ENCODE results near the gene ATXN1.

Gene ATXN1

DNA sequence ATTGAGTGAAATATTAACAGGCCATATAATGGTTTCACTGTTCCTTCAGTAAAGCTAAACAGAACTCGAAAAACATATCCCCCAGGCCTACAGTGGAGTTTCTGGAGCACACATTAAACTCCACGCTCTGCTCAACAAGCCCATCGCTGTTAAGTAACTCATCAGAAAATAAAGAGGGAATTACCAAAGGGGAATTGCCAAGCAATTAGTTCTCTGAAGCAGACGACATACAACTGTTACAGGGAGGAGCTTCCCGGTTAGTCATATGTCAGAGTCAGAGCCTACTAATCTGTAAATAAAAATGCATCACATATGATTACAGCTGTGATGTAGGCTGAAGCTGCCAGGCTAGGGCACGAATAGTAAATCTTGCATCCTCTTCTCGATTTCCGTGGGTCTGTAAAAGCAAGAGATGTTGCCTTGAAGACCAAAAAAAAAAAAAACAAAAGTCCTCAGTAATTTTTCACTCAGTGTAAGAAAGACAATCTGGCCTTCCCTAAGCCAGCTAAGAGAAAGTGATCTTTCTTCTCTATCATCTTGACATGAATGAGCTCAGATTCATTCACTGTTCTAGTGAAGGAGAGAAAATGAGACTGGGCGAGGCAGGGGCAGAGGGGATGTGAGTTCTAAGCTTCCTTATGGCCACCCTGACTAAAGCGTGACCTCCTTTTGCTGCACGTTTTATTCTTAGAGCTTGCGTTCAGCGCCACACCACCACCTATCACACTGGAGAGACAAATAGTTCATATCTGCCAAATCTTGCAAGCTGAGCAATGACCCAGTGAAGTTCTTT, 13.8 kb downstream of the ATXN1 start:
- in situ Hi-C loops (cut with MboI; ENCODE audit: low sequenced_read_pairs): no loop called here

DNA sequence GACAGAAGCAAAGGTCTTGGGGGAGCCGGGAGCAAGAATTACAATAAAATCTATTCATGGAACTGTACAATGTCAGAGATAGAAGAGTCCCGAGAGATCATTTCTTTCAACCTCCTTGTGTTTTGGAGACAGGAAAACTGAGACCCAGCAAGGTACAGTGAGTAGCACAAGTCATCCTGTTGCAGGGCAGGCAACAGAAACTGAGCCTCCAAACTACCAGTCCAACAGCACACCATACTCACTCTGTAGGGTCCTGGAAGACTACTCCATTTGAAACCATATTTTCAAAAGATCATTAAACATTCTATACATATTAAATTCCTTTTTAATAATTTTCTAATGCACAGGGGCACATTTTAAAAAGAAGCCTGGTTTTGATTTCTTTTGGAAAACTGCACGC, 14.4 kb downstream of the ATXN1 start:
- in situ Hi-C loops (cut with MboI; ENCODE audit: low sequenced_read_pairs): no loop called here

DNA sequence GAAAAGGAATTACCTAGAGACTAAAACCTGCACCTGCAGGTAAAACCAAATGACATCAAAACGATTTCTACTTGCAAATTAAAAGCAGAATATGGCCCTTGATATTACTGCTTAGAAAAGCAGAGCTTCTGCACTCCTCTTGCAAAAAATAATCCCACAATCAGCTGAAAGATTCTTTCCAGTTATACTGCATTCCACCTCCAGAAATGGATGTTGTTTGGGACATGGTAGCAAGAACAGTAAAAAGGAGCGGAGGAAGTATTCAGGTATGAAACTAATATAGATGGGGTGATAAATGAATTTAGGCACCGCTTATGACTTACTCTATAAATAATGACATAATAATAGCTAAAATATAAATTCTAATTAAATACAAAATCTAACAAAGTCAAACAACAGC, 14.9 kb downstream of the ATXN1 start:
- in situ Hi-C loops (cut with MboI; ENCODE audit: low sequenced_read_pairs): no loop called here

DNA sequence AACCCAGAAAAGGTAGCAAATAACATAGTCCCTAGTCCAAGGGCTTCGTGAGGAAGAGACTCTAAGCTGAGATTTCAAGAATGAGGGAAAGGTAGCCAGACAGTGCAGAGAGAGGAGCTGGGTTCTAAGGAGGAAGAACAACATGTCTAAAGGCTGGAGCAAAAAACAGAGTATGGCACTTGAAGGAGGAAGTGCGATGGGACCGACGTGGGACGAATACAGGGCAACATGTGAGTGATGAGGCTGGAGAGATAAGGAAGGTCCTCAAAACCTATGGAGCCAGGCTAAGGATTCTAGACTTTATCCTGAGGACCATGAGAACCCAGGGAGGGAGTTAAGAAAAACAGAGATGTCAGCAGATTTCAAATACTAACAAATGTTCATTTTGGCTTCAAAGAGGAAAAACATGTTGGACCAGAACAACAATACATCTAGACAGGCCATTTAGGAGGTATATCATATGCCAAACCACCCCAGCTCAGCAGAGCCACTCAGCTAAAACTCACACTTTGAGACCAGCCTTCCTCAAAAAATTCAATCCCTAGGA, 17.5 kb downstream of the ATXN1 start:
- in situ Hi-C loops (cut with MboI; ENCODE audit: low sequenced_read_pairs): no loop called here

DNA sequence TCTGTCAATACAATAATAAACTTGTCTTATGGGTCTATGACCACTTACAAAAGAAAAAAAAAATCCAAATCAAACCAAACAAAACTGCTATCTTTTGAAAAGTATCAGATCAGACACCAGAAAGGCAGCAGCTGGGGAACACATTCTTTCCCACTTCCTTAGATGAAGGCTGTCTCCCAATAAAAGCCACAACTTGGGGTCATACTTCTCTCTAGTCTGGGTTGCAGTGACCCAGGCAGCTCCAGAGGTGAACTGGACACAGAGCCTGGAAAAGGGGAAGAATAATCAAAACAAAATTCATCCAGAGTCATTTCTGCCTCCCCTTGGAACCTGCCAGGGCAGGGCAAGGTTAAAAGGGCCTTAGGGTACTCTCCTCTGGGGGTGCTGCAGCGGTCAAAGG, 19.1 kb downstream of the ATXN1 start:
- in situ Hi-C loops (cut with MboI; ENCODE audit: low sequenced_read_pairs): no loop called here

DNA sequence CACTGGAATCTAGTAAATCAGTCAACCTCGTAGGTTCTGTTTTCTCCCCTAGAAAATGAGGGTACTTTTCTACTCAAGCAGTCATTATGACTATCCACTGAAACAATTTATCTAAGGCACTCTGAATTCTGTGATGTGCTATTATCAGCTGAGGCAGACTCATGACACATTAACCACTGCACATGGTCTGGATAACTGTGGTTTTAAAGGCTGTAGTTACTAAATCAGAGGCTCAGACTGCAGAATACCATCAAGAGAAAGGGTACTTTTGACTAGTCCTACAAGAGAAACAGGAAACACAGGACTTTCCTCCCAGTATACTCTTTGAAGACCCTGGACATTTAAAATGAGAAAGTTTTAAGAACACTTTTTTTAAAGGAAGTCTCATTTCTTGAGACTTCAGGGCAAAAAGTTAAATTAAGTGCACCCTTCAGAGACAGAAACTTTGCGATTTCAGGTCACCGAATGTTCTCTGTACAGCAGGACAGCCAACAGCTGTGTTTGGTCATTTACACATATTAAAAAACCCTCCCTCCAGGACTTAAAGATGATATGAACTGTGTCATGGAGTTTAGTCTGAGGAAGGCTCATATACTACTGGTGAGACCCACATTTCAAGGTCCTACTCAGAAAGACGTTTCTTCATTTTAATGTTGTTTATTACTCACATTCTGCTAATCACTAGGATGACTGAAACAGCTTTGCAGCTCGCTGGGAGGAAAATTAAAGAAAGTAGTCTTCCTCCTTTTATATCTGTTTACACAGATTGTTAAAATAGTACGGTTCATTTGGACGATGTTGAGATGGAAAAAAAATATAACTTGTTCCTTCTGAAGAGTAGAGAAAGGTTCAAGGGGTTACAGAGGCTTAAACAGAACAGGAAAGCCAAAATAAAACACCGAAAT, 19.9 kb downstream of the ATXN1 start:
- in situ Hi-C loops (cut with MboI; ENCODE audit: low sequenced_read_pairs): no loop called here

DNA sequence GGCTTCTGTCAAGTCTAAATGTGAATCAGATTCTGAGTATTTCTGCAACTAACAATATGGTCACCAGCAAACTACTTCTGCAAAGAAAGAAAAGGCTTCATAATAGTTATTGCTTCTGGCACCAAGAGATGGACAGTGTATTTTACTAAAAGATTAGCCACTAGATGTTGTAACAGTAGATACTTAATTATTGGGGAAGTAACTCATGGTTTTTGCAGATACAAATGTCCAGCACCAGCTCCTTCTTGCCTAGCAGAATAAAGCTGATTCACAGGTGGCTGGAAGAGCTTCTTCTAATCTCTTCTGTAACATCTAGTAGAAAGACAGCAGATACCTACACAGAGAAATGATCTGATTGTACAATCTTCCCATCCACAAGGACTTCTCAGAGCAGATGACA, 21.2 kb downstream of the ATXN1 start:
- in situ Hi-C loops (cut with MboI; ENCODE audit: low sequenced_read_pairs): no loop called here

GRCh38 chr6:16739329-16739801, 21.9 kb downstream of the ATXN1 start:
- in situ Hi-C loops (cut with MboI; ENCODE audit: low sequenced_read_pairs): no loop called here

DNA sequence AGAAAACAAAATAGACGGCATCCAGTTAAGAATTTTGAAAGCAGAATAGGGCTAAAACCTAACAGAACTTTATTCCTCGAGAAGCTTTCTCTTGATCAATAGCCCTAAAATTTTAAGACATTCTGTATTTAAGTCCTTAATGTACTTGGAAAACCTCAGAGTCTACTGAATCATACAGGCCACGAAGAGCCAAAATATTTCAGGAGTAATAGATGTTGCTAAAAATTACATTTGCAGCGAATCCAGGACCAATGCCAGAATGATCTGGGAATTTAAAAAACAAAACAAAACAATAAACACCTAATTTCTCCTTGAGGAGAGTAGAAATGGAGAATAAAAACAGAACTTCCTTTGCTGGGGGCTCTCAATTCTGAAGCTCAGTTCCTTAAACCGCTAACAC, 23.3 kb downstream of the ATXN1 start:
- in situ Hi-C loops (cut with MboI; ENCODE audit: low sequenced_read_pairs): no loop called here

DNA sequence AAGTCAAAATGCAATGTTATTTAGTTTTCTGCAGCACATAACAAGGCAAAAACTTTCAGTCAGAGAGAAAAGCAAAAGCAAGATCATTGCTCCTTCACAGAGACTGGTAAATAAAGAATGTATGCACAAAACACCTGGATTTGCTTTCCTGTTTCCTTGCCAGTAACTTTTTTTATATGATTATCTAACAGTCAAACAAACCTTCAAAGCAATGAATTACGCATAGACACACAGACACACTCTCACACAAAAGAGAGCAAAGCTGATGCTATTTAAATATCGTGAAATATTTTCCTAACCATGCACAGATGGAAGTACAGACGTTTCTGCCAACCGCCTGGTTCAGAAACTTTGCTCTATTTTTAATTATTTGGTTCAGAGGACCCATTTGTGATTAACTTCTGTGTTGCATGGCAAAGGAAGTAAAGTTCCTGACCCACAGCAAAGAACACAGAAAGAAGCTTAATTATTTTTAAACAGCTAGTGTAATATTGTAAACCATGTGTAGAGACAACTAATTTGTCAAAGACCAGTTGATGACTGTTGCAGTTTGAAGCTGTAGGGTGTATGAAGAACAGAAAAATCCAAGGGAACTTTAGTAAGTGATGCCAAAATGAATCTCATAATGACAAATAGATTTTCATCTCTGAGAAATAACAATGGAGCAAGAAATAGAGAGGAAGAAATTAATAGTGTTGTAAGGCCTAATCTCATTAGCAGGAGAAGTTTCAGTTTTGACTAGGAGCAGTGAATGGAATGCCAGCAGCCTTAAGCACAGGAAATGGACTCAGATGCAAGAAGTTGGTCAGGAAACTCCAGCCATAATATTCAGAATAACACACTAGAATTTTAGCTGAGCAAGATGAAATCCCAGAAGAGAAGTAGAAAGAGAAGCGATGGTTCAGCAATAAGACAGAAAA, 24.1 kb downstream of the ATXN1 start:
- in situ Hi-C loops (cut with MboI; ENCODE audit: low sequenced_read_pairs): no loop called here

- in situ Hi-C loops (cut with MboI; ENCODE audit: low sequenced_read_pairs): no loop called here
Measured at GRCh38 chr6:16735014-16735413, 26.2 kb downstream of the ATXN1 start.

DNA sequence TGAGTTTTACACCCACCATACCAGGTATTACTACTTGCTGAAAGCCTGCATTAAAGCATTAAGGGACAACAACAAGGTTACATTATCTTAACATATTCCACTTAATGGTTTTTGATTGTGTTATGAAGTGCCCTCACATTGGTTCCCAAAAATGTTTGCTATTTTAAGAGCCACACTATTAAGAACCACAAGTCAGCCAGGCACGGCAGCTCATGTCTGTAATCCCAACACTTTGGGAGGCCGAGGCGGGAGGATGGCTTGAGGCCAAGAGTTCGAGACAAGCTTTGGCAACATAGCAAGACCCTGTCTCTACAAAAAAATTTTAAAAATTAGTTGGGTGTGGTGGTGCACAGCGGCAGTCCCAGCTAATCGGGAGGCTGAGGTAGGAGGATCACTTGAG, 28.2 kb downstream of the ATXN1 start:
- in situ Hi-C loops (cut with MboI; ENCODE audit: low sequenced_read_pairs): no loop called here

- in situ Hi-C loops (cut with MboI; ENCODE audit: low sequenced_read_pairs): no loop called here
Measured at GRCh38 chr6:16731478-16732051, 29.7 kb downstream of the ATXN1 start.

GRCh38 chr6:16730738-16731477, 30.4 kb downstream of the ATXN1 start:
- in situ Hi-C loops (cut with MboI; ENCODE audit: low sequenced_read_pairs): no loop called here

DNA sequence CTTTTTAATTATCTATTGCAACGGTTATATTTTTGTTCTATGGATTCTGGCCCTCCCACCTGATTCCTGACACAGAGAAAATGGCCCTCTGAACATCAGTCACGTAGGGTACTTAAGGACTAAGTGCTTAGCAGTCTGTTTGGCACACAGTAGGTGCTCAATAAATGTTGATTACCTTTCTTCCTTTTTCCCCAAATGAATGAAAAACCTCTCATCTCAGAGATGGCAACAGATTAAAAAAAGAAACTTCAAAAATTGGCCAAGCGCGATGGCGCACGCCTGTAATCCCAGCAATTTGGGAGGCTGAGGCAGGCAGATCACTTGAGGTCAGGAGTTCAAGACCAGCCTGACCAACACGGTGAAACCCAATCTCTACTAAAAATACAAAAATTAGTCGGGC, 31.5 kb downstream of the ATXN1 start:
- in situ Hi-C loops (cut with MboI; ENCODE audit: low sequenced_read_pairs): no loop called here

- in situ Hi-C loops (cut with MboI; ENCODE audit: low sequenced_read_pairs): no loop called here
Measured at GRCh38 chr6:16729183-16729691, 32.0 kb downstream of the ATXN1 start.

DNA sequence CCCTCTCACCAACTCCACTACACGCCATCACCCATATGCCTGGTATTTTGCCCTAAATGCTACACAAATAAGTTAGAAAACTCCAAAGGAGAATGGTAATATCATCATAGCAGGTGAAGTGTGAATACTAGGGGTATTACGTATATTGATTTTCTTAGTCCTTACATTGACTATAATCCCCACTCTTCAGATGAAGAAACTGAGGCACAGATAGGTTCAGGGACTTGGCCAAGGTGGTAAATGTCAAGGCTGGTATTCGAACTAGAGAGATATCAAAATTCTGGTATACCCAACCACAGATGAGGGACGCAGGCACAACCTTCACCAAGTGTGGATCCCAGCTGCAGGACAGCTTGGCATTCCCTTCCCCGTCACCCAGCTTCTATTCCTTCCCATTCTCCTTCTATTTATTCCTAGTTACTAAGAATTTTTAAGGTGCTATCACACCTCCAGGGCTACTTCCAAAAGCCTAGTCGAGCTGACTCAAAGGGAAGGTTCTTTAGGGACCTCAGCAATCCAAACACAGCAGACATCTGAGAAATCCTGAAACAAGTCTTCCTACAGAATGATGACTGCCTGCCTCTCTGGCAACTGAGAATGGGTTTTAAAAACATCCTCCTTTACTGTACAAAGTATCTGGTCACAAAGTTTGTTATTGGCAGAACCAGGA, 32.6 kb downstream of the ATXN1 start:
- in situ Hi-C loops (cut with MboI; ENCODE audit: low sequenced_read_pairs): no loop called here

DNA sequence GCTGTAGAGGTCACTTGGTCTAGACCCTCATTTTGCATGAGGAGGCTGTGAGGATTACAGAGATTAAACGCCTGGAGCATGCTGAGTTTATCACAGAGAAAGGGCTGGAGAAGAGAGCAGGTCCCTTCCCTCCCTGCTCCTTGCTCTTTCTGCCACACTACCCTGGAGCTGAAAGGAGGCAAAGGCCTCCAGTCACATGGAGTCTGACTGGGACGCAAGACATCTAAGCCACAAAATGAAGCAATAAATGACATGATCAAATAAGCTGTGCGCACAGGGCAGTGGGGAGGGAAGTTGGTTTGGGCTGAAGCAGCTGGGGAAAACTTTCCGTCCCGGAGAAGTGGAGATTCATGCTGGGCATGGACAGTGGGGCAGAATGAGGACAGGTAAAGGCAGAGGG, 33.3 kb downstream of the ATXN1 start:
- in situ Hi-C loops (cut with MboI; ENCODE audit: low sequenced_read_pairs): no loop called here
